ENCODE results near the gene WDR12. TPM values are rescaled to one million over a fixed set of nuclear protein-coding genes. Genes with fewer than 3 reads are reported as not detected.
A peak's percentile ranks its signal among the peaks of the same experiment; 100 is the strongest.

Gene WDR12
- total and polyA plus RNA-seq, 2 of the 13 experiments (the other 11 are each of a cell fraction or from before 2014, with no cell fraction given): 94.4 to 216 TPM

DNA sequence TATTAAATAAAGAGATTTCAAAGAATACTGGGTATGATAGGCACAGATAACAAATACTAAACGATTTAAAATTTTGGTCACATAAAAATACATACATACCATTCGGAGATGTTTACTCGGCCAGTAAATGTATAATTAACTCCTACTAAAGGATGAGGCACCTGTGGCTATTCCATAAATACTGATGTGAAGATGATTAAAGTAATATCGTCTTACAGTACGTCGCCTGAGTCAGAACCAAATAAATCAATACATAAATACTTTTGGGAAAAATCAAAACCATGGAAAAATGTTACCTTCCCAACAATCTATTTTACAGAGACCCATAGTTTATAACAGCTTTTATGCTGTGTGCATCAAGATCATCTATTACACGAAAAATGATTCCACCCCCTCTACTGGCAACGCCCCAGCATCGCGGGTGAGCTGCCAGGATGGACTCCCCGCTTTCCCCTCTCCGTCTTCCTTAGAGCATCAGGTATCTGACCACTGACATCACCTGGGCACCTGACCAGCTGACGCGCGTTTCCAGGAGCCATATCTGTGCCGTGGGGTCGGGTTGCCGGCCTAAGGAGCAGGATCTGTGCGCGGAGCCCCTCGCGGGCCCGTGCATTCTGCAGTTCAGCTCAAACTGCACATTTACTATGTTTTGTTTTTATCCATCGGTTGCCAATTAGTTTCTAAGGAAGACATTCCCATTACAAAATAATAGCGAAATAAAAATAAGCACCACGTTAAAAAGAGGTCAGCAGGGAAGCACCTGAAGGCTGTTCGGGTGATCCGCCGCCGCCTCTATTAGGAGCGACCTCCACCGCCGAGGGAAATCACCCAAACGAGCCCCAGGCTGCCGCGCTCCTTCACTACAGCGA is 40.8 kb downstream of the WDR12 start (continued):
- TF ChIP-seq AGO1 (IDR thresholded peaks at IDR 0.05; ENCODE audit: low read depth, low read length, poor library complexity, severe bottlenecking) (peak; percentile 1), ZBTB20 (CRISPR knock-in tag; IDR thresholded peaks at IDR 0.05; ENCODE audit: borderline replicate concordance, low read depth) (peak; percentile 50; the same call in 1 of the 2 replicates), RORA (CRISPR knock-in tag; IDR thresholded peaks at IDR 0.05) (no peak), ZNF414 (CRISPR knock-in tag; IDR thresholded peaks at IDR 0.05) (no peak; the same call in 1 of the 2 replicates), PRMT3 (CRISPR knock-in tag; IDR thresholded peaks at IDR 0.05; ENCODE audit: borderline replicate concordance, low read depth) (no peak), SOX13 (IDR thresholded peaks at IDR 0.05) (no peak), SOX13 (CRISPR knock-in tag; conservative IDR thresholded peaks at IDR 0.05 in 1 of 2, IDR thresholded peaks at IDR 0.05 in 1 of 2) (no peak), NR1H2 (CRISPR knock-in tag; IDR thresholded peaks at IDR 0.05; ENCODE audit: borderline replicate concordance, low read depth) (no peak), SMYD3 (CRISPR knock-in tag; IDR thresholded peaks at IDR 0.05) (no peak), ZNF724P (CRISPR knock-in tag; IDR thresholded peaks at IDR 0.05; ENCODE audit: borderline replicate concordance) (no peak), ZNF691 (CRISPR knock-in tag; IDR thresholded peaks at IDR 0.05; ENCODE audit: borderline replicate concordance, low read depth) (no peak), ZNF143 (CRISPR knock-in tag; IDR thresholded peaks at IDR 0.05) (no peak)
- TF ChIP-seq, protein P1, sequence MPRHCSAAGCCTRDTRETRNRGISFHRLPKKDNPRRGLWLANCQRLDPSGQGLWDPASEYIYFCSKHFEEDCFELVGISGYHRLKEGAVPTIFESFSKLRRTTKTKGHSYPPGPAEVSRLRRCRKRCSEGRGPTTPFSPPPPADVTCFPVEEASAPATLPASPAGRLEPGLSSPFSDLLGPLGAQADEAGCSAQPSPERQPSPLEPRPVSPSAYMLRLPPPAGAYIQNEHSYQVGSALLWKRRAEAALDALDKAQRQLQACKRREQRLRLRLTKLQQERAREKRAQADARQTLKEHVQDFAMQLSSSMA (CRISPR knock-in tag; IDR thresholded peaks at IDR 0.05): 0 out of 2 replicates have a peak, but pooled peaks have one; percentile 13
- TF ChIP-seq, protein P2, sequence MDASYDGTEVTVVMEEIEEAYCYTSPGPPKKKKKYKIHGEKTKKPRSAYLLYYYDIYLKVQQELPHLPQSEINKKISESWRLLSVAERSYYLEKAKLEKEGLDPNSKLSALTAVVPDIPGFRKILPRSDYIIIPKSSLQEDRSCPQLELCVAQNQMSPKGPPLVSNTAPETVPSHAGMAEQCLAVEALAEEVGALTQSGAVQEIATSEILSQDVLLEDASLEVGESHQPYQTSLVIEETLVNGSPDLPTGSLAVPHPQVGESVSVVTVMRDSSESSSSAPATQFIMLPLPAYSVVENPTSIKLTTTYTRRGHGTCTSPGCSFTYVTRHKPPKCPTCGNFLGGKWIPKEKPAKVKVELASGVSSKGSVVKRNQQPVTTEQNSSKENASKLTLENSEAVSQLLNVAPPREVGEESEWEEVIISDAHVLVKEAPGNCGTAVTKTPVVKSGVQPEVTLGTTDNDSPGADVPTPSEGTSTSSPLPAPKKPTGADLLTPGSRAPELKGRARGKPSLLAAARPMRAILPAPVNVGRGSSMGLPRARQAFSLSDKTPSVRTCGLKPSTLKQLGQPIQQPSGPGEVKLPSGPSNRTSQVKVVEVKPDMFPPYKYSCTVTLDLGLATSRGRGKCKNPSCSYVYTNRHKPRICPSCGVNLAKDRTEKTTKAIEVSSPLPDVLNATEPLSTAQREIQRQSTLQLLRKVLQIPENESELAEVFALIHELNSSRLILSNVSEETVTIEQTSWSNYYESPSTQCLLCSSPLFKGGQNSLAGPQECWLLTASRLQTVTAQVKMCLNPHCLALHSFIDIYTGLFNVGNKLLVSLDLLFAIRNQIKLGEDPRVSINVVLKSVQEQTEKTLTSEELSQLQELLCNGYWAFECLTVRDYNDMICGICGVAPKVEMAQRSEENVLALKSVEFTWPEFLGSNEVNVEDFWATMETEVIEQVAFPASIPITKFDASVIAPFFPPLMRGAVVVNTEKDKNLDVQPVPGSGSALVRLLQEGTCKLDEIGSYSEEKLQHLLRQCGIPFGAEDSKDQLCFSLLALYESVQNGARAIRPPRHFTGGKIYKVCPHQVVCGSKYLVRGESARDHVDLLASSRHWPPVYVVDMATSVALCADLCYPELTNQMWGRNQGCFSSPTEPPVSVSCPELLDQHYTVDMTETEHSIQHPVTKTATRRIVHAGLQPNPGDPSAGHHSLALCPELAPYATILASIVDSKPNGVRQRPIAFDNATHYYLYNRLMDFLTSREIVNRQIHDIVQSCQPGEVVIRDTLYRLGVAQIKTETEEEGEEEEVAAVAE (CRISPR knock-in tag; IDR thresholded peaks at IDR 0.05; ENCODE audit: borderline replicate concordance): no peak
- TF ChIP-seq, protein P3, sequence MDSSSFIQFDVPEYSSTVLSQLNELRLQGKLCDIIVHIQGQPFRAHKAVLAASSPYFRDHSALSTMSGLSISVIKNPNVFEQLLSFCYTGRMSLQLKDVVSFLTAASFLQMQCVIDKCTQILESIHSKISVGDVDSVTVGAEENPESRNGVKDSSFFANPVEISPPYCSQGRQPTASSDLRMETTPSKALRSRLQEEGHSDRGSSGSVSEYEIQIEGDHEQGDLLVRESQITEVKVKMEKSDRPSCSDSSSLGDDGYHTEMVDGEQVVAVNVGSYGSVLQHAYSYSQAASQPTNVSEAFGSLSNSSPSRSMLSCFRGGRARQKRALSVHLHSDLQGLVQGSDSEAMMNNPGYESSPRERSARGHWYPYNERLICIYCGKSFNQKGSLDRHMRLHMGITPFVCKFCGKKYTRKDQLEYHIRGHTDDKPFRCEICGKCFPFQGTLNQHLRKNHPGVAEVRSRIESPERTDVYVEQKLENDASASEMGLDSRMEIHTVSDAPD (CRISPR knock-in tag; IDR thresholded peaks at IDR 0.05): no peak
